HCT116 (cell line): ENCODE measurements around the gene SLC6A6. TPM values are rescaled to one million over a fixed set of nuclear protein-coding genes. Genes with fewer than 3 reads are reported as not detected.

Experiments used
- ATAC-seq: fragments of 200-7000 bp; cut with Tn5 transposase; 2 replicates; pipeline ENCODE4 v1.9.1; 2020; ENCODE audit warnings: mild to moderate bottlenecking, moderate library complexity
- BruUV-seq: library from RNA; stranded (reverse); fragments of 400-500 nt; replicated peaks from 2 replicates; lab custom pipeline; 2021; lab: Mats Ljungman, UMichigan
- CTCF ChIA-PET: fragments of 300-600 bp; sonication (Branson Sonifier 250); formaldehyde crosslinking; loops from one replicate; lab custom pipeline; 2021; ENCODE audit warnings: antibody characterized with exemption; lab: Charles Lee
- POLR2A ChIA-PET: fragments of 300-600, 350-600 bp; sonication (Branson Sonifier 250); formaldehyde crosslinking; loops from one replicate; lab custom pipeline; 2021; ENCODE audit warnings: antibody characterized with exemption; lab: Charles Lee
- RAD21 ChIA-PET, 2 experiments: fragments of 300-600 bp; sonication (Branson Sonifier 250); formaldehyde crosslinking; loops; one replicate each; lab custom pipeline; 2023; ENCODE audit warnings: low total read pairs in 2 of 2; ENCODE audit not compliant: uncharacterized antibody in 2 of 2, unreplicated experiment in 2 of 2, low non-redundant PET in 1 of 2; lab: Charles Lee
- DNase-seq: peaks from one replicate; pipeline ENCODE4 v3.0.0-alpha.2; 2010; ENCODE audit warnings: low read depth, low spot score
- H2AFZ ChIP-seq: fragments of 200-600 bp; shearing (Covaris generic), sonication (generic); 2 replicates; pipeline ENCODE4 v1.6.1; 2017; ENCODE audit warnings: low read depth, mixed run types, mixed read lengths, antibody characterized with exemption, low read length; ENCODE audit not compliant: poor library complexity, severe bottlenecking
- H3K27ac ChIP-seq: 2 replicates; pipeline ENCODE4 v1.5.1; 2012; ENCODE audit warnings: low read depth, low read length
- H3K27me3 ChIP-seq: fragments of 200-600 bp; sonication (generic); 2 replicates; pipeline ENCODE4 v1.6.1; 2016; ENCODE audit warnings: mixed run types, low read length, mixed read lengths; ENCODE audit not compliant: insufficient read depth
- H3K36me3 ChIP-seq, 2 experiments: fragments of 200-500 bp in 1 of 2; fragments of 200-600 bp in 1 of 2; sonication (Bioruptor generic) in 1 of 2; sonication (generic) in 1 of 2; 2 replicates each; pipeline versions ENCODE4 v1.5.1 to v1.6.1; 2014 to 2016; ENCODE audit warnings: low read length in 2 of 2, inconsistent platforms in 1 of 2, mixed read lengths in 1 of 2, mixed run types in 1 of 2; ENCODE audit not compliant: insufficient read depth in 2 of 2, control insufficient read depth in 1 of 2
- H3K4me1 ChIP-seq, 2 experiments: fragments of 200-600 bp in 1 of 2; sonication (generic) in 1 of 2; 2 replicates each; pipeline versions ENCODE4 v1.5.1 to v1.6.1; 2012 to 2017; ENCODE audit warnings: low read length in 2 of 2, inconsistent platforms in 1 of 2, mild to moderate bottlenecking in 1 of 2, mixed read lengths in 1 of 2, mixed run types in 1 of 2, moderate library complexity in 1 of 2; ENCODE audit not compliant: insufficient read depth in 2 of 2, control insufficient read depth in 1 of 2
- H3K4me2 ChIP-seq: fragments of 200-600 bp; sonication (generic); 2 replicates; pipeline ENCODE4 v1.6.1; 2017; ENCODE audit warnings: mixed run types, low read length, mixed read lengths
- H3K4me3 ChIP-seq, 2 experiments: fragments of 200-600 bp in 1 of 2; sonication (generic) in 1 of 2; replicated peaks in 1 of 2; 2 replicates each; pipeline ENCODE4 v1.5.1; 2011 to 2016; ENCODE audit warnings: low read length in 2 of 2, control low read depth in 1 of 2, low read depth in 1 of 2, mild to moderate bottlenecking in 1 of 2, mixed read lengths in 1 of 2, mixed run types in 1 of 2
- H3K79me2 ChIP-seq: fragments of 200-600 bp; sonication (generic); 2 replicates; pipeline ENCODE4 v1.6.1; 2017; ENCODE audit warnings: mild to moderate bottlenecking, mixed run types, low read length, moderate library complexity, mixed read lengths; ENCODE audit not compliant: insufficient read depth
- H3K9ac ChIP-seq: fragments of 200-600 bp; sonication (generic); 2 replicates; pipeline ENCODE4 v1.6.1; 2016; ENCODE audit warnings: low read length, mixed read lengths
- H3K9me2 ChIP-seq: fragments of 200-600 bp; sonication (generic), shearing (Covaris generic); 2 replicates; pipeline ENCODE4 v1.6.1; 2017; ENCODE audit warnings: mixed run types, mild to moderate bottlenecking, moderate library complexity; ENCODE audit not compliant: insufficient read depth
- H3K9me3 ChIP-seq, 2 experiments: fragments of 200-500 bp in 1 of 2; fragments of 200-600 bp in 1 of 2; sonication (Bioruptor generic) in 1 of 2; sonication (generic) in 1 of 2; 2 replicates each; pipeline ENCODE4 v1.6.1; 2014 to 2017; ENCODE audit warnings: low read length in 2 of 2, mixed read lengths in 2 of 2, inconsistent platforms in 1 of 2, low read depth in 1 of 2, mild to moderate bottlenecking in 1 of 2, mixed run types in 1 of 2, moderate library complexity in 1 of 2; ENCODE audit not compliant: control insufficient read depth in 1 of 2, insufficient read depth in 1 of 2
- H4K20me1 ChIP-seq: fragments of 200-600 bp; sonication (generic), shearing (Covaris generic); 2 replicates; pipeline ENCODE4 v1.6.1; 2017; ENCODE audit warnings: mixed run types, mild to moderate bottlenecking, moderate library complexity; ENCODE audit not compliant: insufficient read depth
- CBX3 ChIP-seq: IDR thresholded peaks from 2 replicates; pipeline ENCODE4 v1.6.1; 2012; ENCODE audit warnings: low read depth
- EZH2phosphoT487 ChIP-seq: fragments of 200-600 bp; IDR thresholded peaks from 2 replicates; pipeline ENCODE4 v1.6.1; 2018; ENCODE audit warnings: antibody characterized with exemption, borderline replicate concordance
- FOSL1 ChIP-seq: IDR thresholded peaks from 2 replicates; pipeline ENCODE4 v1.6.1; 2012; ENCODE audit warnings: low read depth
- JUND ChIP-seq: IDR thresholded peaks from 2 replicates; pipeline ENCODE4 v1.6.1; 2012
- YY1 ChIP-seq: IDR thresholded peaks from 2 replicates; pipeline ENCODE4 v1.6.1; 2011; ENCODE audit warnings: low read length, low read depth, moderate library complexity, mild to moderate bottlenecking; ENCODE audit not compliant: insufficient replicate concordance; ENCODE audit errors: extremely low read depth
- ZFX ChIP-seq: fragments of 450-650 bp; IDR thresholded peaks from 2 replicates; pipeline ENCODE4 v1.6.1; 2017
- ZNF274 ChIP-seq: fragments of 200-500 bp; sonication (Bioruptor generic); IDR thresholded peaks from 2 replicates; pipeline ENCODE4 v1.6.1; 2014; ENCODE audit warnings: mild to moderate bottlenecking, low read depth, low read length, inconsistent platforms
- intact Hi-C: fragments of 100-400 bp; cut with micrococcal nuclease; formaldehyde crosslinking; loops from 2 replicates; pipeline ENCODE4 v1.10.0; 2022
- total RNA-seq: library from RNA; stranded (reverse); gene quantifications from one replicate; pipeline ENCODE4 v1.2.1, GENCODE V29; 2021; ENCODE audit not compliant: unreplicated experiment

Gene SLC6A6
- total RNA-seq, 1 experiment from 2014 or later: 36.3 TPM

DNA sequence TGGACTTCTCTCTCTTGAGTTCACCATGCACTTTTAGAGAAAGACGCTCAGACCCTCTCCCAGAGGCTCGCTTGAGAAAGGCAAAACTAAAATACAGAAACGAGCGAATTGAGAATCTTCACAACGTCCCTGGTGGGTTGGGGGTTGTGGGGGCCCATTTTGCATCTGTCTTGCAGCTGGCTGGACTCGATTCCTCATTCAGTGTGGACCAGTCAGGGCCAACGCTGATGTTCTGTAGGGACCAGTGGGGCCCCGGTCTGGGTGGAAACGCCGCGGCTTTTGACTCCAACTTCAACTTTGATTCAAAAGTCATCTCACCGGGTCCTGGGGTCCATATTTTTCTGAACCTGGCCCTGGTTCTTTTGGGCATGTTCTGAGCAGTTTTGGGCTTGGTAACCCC is 68.1 kb downstream of the SLC6A6 start:
- ChIA-PET RAD21 (no interaction called here), POLR2A (no interaction called here), CTCF (no interaction called here)
- DNase-seq: no peak
- H3K36me3 ChIP-seq: peaks cover 5 to 17% of the 10 kb centered on the region in 2 experiments; a peak in 2 of 4 replicates
- no peak overlapping the region for H3K27ac ChIP-seq
- peaks cover 16 to 24% of the 10 kb centered on the region in 2 experiments for H3K4me1 ChIP-seq
- no peaks in the 10 kb centered on the region for H3K79me2 ChIP-seq
- H4K20me1 ChIP-seq: no peaks in the 10 kb centered on the region
- no peaks in the 10 kb centered on the region for H3K27me3 ChIP-seq
- intact Hi-C loops: no loop called here
- H3K4me2 ChIP-seq: no peak overlapping the region
- ATAC-seq: no peak
- H3K9ac ChIP-seq: no peak overlapping the region
- no peaks in the 10 kb centered on the region for H3K9me3 ChIP-seq
- TF ChIP-seq YY1 (no peak), EZH2phosphoT487 (no peak), ZFX (no peak), JUND (no peak), FOSL1 (no peak), CBX3 (no peak)
- BruUV-seq: no TSS peak
- no peak overlapping the region for H3K4me3 ChIP-seq
- no peaks in the 10 kb centered on the region for H3K9me2 ChIP-seq
- H2AFZ ChIP-seq: no peak overlapping the region

DNA sequence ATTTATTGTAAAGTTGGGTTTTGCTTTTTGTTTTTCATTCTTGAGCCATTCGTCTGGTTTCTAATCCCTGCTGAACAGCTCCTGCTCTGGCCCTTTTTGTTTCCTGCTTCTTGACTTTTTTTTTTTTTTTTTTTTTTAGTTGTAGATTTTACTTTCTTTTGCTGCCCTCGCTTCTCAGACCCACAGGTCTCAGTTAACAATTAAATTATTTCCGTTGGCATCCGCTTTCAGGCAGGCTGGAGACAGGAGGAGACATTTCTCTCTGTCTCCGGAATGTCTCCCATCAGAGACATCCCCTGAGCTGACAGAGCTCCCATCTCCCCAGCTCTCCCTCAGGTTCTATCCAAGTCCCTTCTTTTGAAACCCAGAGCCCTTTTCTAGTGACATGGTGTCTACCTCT is 68.6 kb downstream of the SLC6A6 start:
- H3K4me2 ChIP-seq: 0 out of 2 replicates have a peak overlapping the region, but pooled peaks have one; percentile 73
- no peaks in the 10 kb centered on the region for H3K79me2 ChIP-seq
- H2AFZ ChIP-seq: no peak overlapping the region
- H3K9me2 ChIP-seq: no peaks in the 10 kb centered on the region
- BruUV-seq: no TSS peak
- POLR2A ChIA-PET: no interaction called here
- no peaks in the 10 kb centered on the region for H3K27me3 ChIP-seq
- no peak overlapping the region for H3K9ac ChIP-seq
- no peaks in the 10 kb centered on the region for H3K9me3 ChIP-seq
- DNase-seq (no peak), ATAC-seq (no peak)
- CTCF ChIA-PET: no interaction called here
- no peaks in the 10 kb centered on the region for H4K20me1 ChIP-seq
- intact Hi-C loops: no loop called here
- H3K4me3 ChIP-seq: no peak overlapping the region
- peaks cover 7 to 23% of the 10 kb centered on the region in 2 experiments; a peak in 2 of 4 replicates for H3K36me3 ChIP-seq
- H3K4me1 ChIP-seq: peaks cover 16 to 24% of the 10 kb centered on the region in 2 experiments
- TF ChIP-seq ZFX: no peak
- no peak for TF ChIP-seq EZH2phosphoT487
- TF ChIP-seq ZNF274: no peak
- no peak overlapping the region for H3K27ac ChIP-seq
- RAD21 ChIA-PET: no interaction called here
